A673 (cell line): ENCODE measurements around the gene TPI1. TPM values are rescaled to one million over a fixed set of nuclear protein-coding genes. Genes with fewer than 3 reads are reported as not detected.
"Not testable (repeated sequence)": the region's sequence is repeated elsewhere in the genome, so short reads cannot be mapped to it uniquely, and the experiment has no call there.

Experiments used
- BruUV-seq: library from RNA; stranded (reverse); fragments of 400-500 nt; replicated peaks from 2 replicates; lab custom pipeline; 2021; lab: Mats Ljungman, UMichigan
- CTCF ChIA-PET: fragments of 300-600 bp; sonication (Branson Sonifier 250); formaldehyde crosslinking; loops from one replicate; lab custom pipeline; 2022; ENCODE audit warnings: antibody characterized with exemption; lab: Charles Lee
- POLR2A ChIA-PET: fragments of 300-600 bp; sonication (Branson Sonifier 250); formaldehyde crosslinking; loops from one replicate; lab custom pipeline; 2022; ENCODE audit warnings: antibody characterized with exemption; ENCODE audit not compliant: low non-redundant PET; lab: Charles Lee
- DNase-seq: peaks from one replicate; pipeline ENCODE4 v3.0.0-alpha.2; 2015; ENCODE audit warnings: low spot score
- H3K27ac ChIP-seq: fragments of 200-600 bp; sonication (generic); 2 replicates; pipeline ENCODE4 v1.5.1; 2016; ENCODE audit warnings: mixed run types, low read depth, mild to moderate bottlenecking, mixed read lengths, antibody characterized with exemption, low read length; ENCODE audit not compliant: poor library complexity, severe bottlenecking
- H3K27me3 ChIP-seq: fragments of 200-600 bp; sonication (generic); replicated peaks from 2 replicates; pipeline ENCODE4 v1.6.1; 2017; ENCODE audit warnings: mixed run types, low read depth, mild to moderate bottlenecking, mixed read lengths, antibody characterized with exemption, low read length; ENCODE audit not compliant: insufficient read depth, poor library complexity
- H3K36me3 ChIP-seq: fragments of 200-600 bp; sonication (generic); 2 replicates; pipeline ENCODE4 v1.6.1; 2016; ENCODE audit warnings: mixed run types, mild to moderate bottlenecking, mixed read lengths, antibody characterized with exemption, low read length; ENCODE audit not compliant: insufficient read depth, poor library complexity, severe bottlenecking
- H3K4me1 ChIP-seq: fragments of 200-600 bp; sonication (generic); 2 replicates; pipeline ENCODE4 v1.6.1; 2017; ENCODE audit warnings: mixed run types, mild to moderate bottlenecking, mixed read lengths, antibody characterized with exemption, low read length; ENCODE audit not compliant: insufficient read depth, poor library complexity, severe bottlenecking
- H3K4me3 ChIP-seq: fragments of 200-600 bp; sonication (generic); 2 replicates; pipeline ENCODE4 v1.5.1; 2016; ENCODE audit warnings: low read depth, mixed run types, mild to moderate bottlenecking, mixed read lengths, low read length; ENCODE audit not compliant: poor library complexity, severe bottlenecking
- H3K9me3 ChIP-seq: fragments of 200-600 bp; sonication (generic); 2 replicates; pipeline ENCODE4 v1.6.1; 2016; ENCODE audit warnings: mixed run types, low read depth, mild to moderate bottlenecking, mixed read lengths, antibody characterized with exemption, low read length; ENCODE audit not compliant: poor library complexity, severe bottlenecking
- EZH2 ChIP-seq: fragments of 200-600 bp; sonication (generic); IDR thresholded peaks from 2 replicates; pipeline ENCODE4 v1.6.1; 2017; ENCODE audit warnings: borderline replicate concordance, low read depth, mild to moderate bottlenecking, mixed read lengths, antibody characterized with exemption, low read length; ENCODE audit not compliant: poor library complexity, severe bottlenecking
- intact Hi-C: fragments of 100-400 bp; cut with micrococcal nuclease; formaldehyde crosslinking; loops from one replicate; pipeline ENCODE4 v1.10.0; 2022; ENCODE audit not compliant: unreplicated experiment
- total RNA-seq: library from RNA; stranded (reverse); gene quantifications from 2 replicates; pipeline ENCODE4 v1.2.3, GENCODE V29; 2021
- TF ChIP-seq, protein P1 (sequence below): fragments of 300-800, 200-600 bp; sonication (generic); conservative IDR thresholded peaks from 2 replicates; pipeline ENCODE4 v1.5.1; 2017; ENCODE audit warnings: low read depth, mild to moderate bottlenecking, antibody characterized with exemption, low read length, moderate library complexity, mixed read lengths

The TPI1 gene
- total RNA-seq, 1 experiment from 2014 or later, result 1,277 TPM

DNA sequence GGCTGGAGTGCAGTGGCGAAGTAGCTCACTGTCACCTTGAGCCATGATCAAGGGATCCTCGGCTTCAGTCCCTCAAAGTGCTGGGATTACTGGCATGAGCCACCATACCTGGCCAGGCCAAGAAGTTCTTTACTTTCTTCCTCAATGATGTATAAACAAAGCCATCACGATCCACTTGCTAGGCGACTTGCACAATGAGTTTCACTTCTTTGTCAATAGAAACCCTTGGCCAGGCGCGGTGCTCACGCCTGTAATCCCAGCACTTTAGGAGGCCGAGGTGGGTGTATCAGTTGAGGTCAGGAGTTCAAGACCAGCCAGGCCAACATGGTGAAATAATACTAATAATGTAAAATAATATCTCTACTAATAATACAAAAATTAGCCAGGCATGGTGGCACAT, 20.1 kb downstream of the TPI1 start:
- Histone ChIP-seq H3K4me3 (no peak overlapping the region), H3K27me3 (no peaks in the 10 kb centered on the region), H3K4me1 (peaks cover 7% of the 10 kb centered on the region), H3K36me3 (no peaks in the 10 kb centered on the region), H3K27ac (no peak overlapping the region), H3K9me3 (no peaks in the 10 kb centered on the region)
- no peak for TF ChIP-seq EZH2
- TF ChIP-seq, protein P1, sequence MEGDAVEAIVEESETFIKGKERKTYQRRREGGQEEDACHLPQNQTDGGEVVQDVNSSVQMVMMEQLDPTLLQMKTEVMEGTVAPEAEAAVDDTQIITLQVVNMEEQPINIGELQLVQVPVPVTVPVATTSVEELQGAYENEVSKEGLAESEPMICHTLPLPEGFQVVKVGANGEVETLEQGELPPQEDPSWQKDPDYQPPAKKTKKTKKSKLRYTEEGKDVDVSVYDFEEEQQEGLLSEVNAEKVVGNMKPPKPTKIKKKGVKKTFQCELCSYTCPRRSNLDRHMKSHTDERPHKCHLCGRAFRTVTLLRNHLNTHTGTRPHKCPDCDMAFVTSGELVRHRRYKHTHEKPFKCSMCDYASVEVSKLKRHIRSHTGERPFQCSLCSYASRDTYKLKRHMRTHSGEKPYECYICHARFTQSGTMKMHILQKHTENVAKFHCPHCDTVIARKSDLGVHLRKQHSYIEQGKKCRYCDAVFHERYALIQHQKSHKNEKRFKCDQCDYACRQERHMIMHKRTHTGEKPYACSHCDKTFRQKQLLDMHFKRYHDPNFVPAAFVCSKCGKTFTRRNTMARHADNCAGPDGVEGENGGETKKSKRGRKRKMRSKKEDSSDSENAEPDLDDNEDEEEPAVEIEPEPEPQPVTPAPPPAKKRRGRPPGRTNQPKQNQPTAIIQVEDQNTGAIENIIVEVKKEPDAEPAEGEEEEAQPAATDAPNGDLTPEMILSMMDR, result no peak
- intact Hi-C loops, result no loop called here
- CTCF ChIA-PET, result no interaction called here
- no TSS peak for BruUV-seq
- POLR2A ChIA-PET, result no interaction called here
- DNase-seq, result no peak

DNA sequence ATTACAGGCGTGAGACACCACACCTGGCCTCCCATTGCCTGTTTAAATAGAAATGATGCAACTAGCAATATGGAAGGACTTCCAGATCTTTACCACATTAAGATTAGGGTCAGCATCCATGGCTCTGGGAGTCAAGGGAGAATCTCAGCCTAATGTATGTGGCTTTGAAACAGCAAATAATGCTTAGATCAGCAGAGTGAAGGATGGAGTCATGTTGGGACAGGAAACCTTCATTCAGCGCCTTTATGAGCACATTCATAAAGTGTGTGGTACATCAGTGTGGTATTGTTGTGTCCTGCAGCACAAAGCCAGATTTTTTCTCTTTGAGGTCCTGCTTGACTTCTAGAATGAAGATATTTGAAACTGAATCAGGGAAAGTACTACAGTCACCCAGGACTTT, 21.0 kb downstream of the TPI1 start:
- no TSS peak for BruUV-seq
- Histone ChIP-seq H3K9me3 (no peaks in the 10 kb centered on the region), H3K36me3 (no peaks in the 10 kb centered on the region), H3K27ac (no peak overlapping the region), H3K4me3 (no peak overlapping the region), H3K27me3 (no peaks in the 10 kb centered on the region), H3K4me1 (peaks cover 7% of the 10 kb centered on the region)
- ChIA-PET CTCF (no interaction called here), POLR2A (no interaction called here)
- intact Hi-C loops, result no loop called here
- no peak for TF ChIP-seq EZH2
- TF ChIP-seq, protein P1, result no peak
- peak; percentile 38 for DNase-seq

DNA sequence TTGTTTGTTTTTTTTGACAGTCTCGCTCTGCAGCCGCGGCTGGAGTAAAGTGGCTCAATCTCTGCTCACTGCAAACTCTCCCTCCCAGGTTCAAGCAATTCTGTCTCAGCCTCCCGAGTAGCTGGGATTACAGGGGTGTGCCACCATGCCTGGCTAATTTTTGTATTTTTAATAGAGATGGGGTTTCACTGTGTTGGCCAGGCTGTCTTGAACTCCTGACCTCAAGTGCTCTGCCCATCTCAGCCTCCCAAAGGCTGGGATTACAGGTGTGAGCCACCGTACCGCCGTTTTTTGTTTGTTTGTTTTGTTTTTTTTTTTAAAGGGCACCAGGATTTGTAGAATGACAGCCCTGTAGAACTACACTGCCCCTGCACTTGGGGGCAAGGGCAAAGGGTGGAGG, 21.5 kb downstream of the TPI1 start:
- BruUV-seq, H3K4me1 ChIP-seq, POLR2A ChIA-PET, H3K36me3 ChIP-seq, H3K27me3 ChIP-seq, H3K4me3 ChIP-seq, H3K9me3 ChIP-seq, CTCF ChIA-PET, H3K27ac ChIP-seq, intact Hi-C loops, DNase-seq: not testable (repeated sequence)

DNA sequence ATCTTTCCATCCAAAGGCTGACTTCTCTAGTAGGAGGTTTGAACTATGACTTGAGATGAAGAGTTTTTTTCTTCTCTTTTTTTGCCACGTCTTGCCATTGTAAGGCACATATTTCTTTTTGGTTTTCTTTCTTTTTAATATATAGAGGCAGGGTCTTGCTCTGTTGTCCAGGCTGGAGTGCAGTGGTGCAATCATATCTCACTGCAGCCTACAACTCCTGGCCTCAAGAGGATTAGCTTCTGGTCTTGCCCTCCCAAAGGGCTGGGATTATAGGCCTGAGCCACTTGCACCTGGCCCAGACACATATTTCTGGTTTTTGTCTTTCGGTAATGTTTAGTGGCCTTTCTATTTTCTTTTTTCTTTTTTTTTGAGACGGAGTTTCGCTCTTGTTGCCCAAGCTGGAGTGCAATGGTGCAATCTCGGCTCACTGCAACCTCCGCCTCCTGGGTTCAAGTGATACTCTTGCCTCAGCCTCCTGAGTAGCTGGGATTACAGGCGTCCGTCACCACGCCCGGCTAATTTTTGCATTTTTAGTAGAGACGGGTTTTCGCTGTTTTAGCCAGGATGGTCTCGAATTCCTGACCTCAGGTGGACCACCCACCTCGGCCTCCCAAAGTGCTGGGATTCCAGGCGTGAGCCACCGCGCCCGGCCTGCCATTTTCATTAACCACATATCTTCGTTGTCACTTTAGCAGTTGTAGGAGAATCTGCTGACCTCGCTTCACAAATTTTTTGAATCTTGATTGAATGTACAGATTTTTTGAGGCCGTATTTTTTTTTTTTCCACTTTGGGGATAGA, 22.6 kb downstream of the TPI1 start:
- peak overlapping the region; percentile 97 for H3K27ac ChIP-seq
- intact Hi-C loops, result loop anchor here (2.0 kb wide), 1 partner anchor 17 kb away; the partner anchor contains the start of gene SPSB2
- H3K27me3 ChIP-seq, H3K4me3 ChIP-seq, BruUV-seq, CTCF ChIA-PET, H3K9me3 ChIP-seq, H3K36me3 ChIP-seq, H3K4me1 ChIP-seq, DNase-seq, POLR2A ChIA-PET: not testable (repeated sequence)
